ENCODE measurements around the gene FOXE3. TPM values are rescaled to one million over a fixed set of nuclear protein-coding genes. Genes with fewer than 3 reads are reported as not detected.
"Not testable (repeated sequence)": the region's sequence is repeated elsewhere in the genome, so short reads cannot be mapped to it uniquely, and the experiment has no call there.

The FOXE3 gene
- total and polyA plus RNA-seq, 9 of the 15 experiments (the other 6 are each of a cell fraction or from before 2014, with no cell fraction given): not detected

DNA sequence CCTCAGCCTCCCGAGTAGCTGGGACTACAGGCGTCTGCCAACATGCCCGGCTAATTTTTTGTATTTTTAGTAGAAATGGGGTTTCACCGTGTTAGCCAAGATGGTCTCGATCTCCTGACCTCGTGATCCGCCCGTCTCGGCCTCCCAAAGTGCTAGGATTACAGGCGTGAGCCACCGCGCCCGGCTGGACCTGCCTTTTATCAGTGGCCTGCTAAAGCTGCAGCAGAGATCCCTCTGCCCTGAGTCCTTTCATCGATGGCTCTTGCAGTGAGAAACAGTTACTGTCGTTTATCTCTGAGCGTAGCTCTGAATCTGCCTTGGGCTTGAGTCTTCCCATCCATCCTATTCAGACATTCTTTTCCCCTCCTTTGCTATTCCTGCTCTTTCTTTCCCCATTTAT lies 41.5 kb downstream of the FOXE3 start:
- 2% methylated on average over 13 of the region's 16 CpGs for WGBS (ENCODE audit: insufficient coverage, low coverage, missing lambda C conversion rate)
- TF ChIP-seq TBP (optimal IDR thresholded peaks at IDR 0.05; ENCODE audit: low read depth, low read length): peak; percentile 44
- peak; percentile 10 for TF ChIP-seq POLR3A (IDR thresholded peaks at IDR 0.05; ENCODE audit: borderline replicate concordance, extremely low read depth, insufficient read depth, insufficient read length)
- H3K4me1 ChIP-seq (replicated peaks in 1 of 2; ENCODE audit: control insufficient read depth in 2 of 2, insufficient read depth in 2 of 2, low read length in 2 of 2); H2AFZ ChIP-seq (ENCODE audit: low read depth, low read length); in situ Hi-C loops (cut with MboI); H3K9me1 ChIP-seq (ENCODE audit: control insufficient read depth, insufficient read depth, low read length); intact Hi-C loops (cut with micrococcal nuclease); H3K9ac ChIP-seq (ENCODE audit: insufficient read depth in 1 of 2, low read depth in 2 of 2, low read length in 2 of 2); H3K79me2 ChIP-seq (ENCODE audit: control insufficient read depth, insufficient read depth, low read length); H3K4me2 ChIP-seq (ENCODE audit: insufficient read depth, low read length); H4K20me1 ChIP-seq (replicated peaks; ENCODE audit: control insufficient read depth, insufficient read depth, low read length); H3K9me3 ChIP-seq (replicated peaks; ENCODE audit: control insufficient read depth, insufficient read depth, low read depth, low read length); DNase-seq (ENCODE audit: extremely low read depth in 1 of 4, low spot score in 3 of 4); CTCF ChIA-PET (ENCODE audit: low intra/inter-chr PET ratio); FAIRE-seq; BruUV-seq (replicated peaks); H3K27ac ChIP-seq (ENCODE audit: extremely low read depth, low read depth, low read length); H3K36me3 ChIP-seq (ENCODE audit: control insufficient read depth, insufficient read depth, low read length); H3K4me3 ChIP-seq: not testable (repeated sequence)
- peaks cover 25 to 29% of the 10 kb centered on the region in 2 experiments for H3K27me3 ChIP-seq (ENCODE audit: control insufficient read depth in 2 of 2, insufficient read depth in 2 of 2, low read length in 2 of 2)
- peak; percentile 51 for ATAC-seq
- POLR2A ChIA-PET: interaction anchor here (0.6 to 0.7 kb wide), 2 partner anchors 120 to 229 kb away, joined by 3 read pairs; no protein-coding TSS in a partner anchor

DNA sequence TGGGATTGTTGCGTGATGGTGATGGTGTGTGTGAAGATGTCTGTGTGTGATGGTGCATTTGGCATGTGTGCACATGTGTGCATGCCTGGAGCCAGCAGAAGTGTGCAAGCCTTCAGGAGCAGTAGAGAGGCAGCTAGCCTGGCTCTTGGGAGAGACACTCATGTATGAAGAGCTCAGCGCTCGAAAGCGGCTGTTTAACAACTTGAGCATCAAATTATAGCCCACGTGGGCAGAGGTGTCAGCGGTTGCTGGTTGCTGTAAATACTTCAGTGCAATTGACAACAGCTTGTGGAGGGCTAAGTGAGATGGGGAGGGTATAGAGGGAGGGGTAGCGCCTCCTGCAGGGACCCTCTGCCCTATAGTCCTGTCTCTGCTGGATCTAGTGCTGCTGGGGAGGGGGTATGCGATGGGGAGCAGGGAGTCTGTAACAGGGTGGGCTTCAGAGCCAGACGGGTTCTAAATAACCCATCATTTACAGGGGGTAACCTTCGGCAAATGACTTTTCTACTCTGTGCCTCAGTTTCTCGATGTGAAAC lies 43.2 kb downstream of the FOXE3 start:
- no peaks in the 10 kb centered on the region for H3K4me1 ChIP-seq (replicated peaks in 1 of 2; ENCODE audit: control insufficient read depth in 2 of 2, insufficient read depth in 2 of 2, low read length in 2 of 2)
- H3K9me1 ChIP-seq (ENCODE audit: control insufficient read depth, insufficient read depth, low read length): no peaks in the 10 kb centered on the region
- no peaks in the 10 kb centered on the region for H3K9me3 ChIP-seq (replicated peaks; ENCODE audit: control insufficient read depth, insufficient read depth, low read depth, low read length)
- DNase-seq (ENCODE audit: extremely low read depth in 1 of 4, low spot score in 3 of 4): no peak
- FAIRE-seq: no peak
- no peak overlapping the region for H3K4me2 ChIP-seq (ENCODE audit: insufficient read depth, low read length)
- no peak overlapping the region for H3K27ac ChIP-seq (ENCODE audit: extremely low read depth, low read depth, low read length)
- no peaks in the 10 kb centered on the region for H4K20me1 ChIP-seq (replicated peaks; ENCODE audit: control insufficient read depth, insufficient read depth, low read length)
- H3K27me3 ChIP-seq (ENCODE audit: control insufficient read depth in 2 of 2, insufficient read depth in 2 of 2, low read length in 2 of 2): peaks cover 25 to 29% of the 10 kb centered on the region in 2 experiments; a peak in 4 of 5 replicates
- H3K9ac ChIP-seq (ENCODE audit: insufficient read depth in 1 of 2, low read depth in 2 of 2, low read length in 2 of 2): no peak overlapping the region
- intact Hi-C loops (cut with micrococcal nuclease): no loop called here
- H3K36me3 ChIP-seq (ENCODE audit: control insufficient read depth, insufficient read depth, low read length): no peaks in the 10 kb centered on the region
- BruUV-seq (replicated peaks): no TSS peak
- ATAC-seq: no peak
- in situ Hi-C loops (cut with MboI): no loop called here
- no peak overlapping the region for H2AFZ ChIP-seq (ENCODE audit: low read depth, low read length)
- WGBS (ENCODE audit: insufficient coverage, low coverage, missing lambda C conversion rate): 0% methylated on average over 11 of the region's 11 CpGs
- ChIA-PET POLR2A (interaction anchor here (0.7 kb wide), 1 partner anchor 258 kb away, joined by 3 read pairs; no protein-coding TSS in a partner anchor), CTCF (ENCODE audit: low intra/inter-chr PET ratio) (no interaction called here)
- no peaks in the 10 kb centered on the region for H3K79me2 ChIP-seq (ENCODE audit: control insufficient read depth, insufficient read depth, low read length)
- H3K4me3 ChIP-seq: no peak overlapping the region
- no peak for TF ChIP-seq ZNF431 (CRISPR knock-in tag; IDR thresholded peaks at IDR 0.05)
- TF ChIP-seq PTRF (tag; IDR thresholded peaks at IDR 0.05): no peak
- no peak for TF ChIP-seq FOXJ2 (tag; IDR thresholded peaks at IDR 0.05)
- TF ChIP-seq HDAC3 (IDR thresholded peaks at IDR 0.05; ENCODE audit: borderline replicate concordance, partially characterized antibody): no peak
- no peak for TF ChIP-seq NBN (IDR thresholded peaks at IDR 0.05; ENCODE audit: low read depth)
- TF ChIP-seq, protein P1, sequence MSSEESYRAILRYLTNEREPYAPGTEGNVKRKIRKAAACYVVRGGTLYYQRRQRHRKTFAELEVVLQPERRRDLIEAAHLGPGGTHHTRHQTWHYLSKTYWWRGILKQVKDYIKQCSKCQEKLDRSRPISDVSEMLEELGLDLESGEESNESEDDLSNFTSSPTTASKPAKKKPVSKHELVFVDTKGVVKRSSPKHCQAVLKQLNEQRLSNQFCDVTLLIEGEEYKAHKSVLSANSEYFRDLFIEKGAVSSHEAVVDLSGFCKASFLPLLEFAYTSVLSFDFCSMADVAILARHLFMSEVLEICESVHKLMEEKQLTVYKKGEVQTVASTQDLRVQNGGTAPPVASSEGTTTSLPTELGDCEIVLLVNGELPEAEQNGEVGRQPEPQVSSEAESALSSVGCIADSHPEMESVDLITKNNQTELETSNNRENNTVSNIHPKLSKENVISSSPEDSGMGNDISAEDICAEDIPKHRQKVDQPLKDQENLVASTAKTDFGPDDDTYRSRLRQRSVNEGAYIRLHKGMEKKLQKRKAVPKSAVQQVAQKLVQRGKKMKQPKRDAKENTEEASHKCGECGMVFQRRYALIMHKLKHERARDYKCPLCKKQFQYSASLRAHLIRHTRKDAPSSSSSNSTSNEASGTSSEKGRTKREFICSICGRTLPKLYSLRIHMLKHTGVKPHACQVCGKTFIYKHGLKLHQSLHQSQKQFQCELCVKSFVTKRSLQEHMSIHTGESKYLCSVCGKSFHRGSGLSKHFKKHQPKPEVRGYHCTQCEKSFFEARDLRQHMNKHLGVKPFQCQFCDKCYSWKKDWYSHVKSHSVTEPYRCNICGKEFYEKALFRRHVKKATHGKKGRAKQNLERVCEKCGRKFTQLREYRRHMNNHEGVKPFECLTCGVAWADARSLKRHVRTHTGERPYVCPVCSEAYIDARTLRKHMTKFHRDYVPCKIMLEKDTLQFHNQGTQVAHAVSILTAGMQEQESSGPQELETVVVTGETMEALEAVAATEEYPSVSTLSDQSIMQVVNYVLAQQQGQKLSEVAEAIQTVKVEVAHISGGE (CRISPR knock-in tag; IDR thresholded peaks at IDR 0.05): no peak
- TF ChIP-seq, protein P2, sequence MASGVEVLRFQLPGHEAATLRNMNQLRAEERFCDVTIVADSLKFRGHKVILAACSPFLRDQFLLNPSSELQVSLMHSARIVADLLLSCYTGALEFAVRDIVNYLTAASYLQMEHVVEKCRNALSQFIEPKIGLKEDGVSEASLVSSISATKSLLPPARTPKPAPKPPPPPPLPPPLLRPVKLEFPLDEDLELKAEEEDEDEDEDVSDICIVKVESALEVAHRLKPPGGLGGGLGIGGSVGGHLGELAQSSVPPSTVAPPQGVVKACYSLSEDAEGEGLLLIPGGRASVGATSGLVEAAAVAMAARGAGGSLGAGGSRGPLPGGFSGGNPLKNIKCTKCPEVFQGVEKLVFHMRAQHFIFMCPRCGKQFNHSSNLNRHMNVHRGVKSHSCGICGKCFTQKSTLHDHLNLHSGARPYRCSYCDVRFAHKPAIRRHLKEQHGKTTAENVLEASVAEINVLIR (CRISPR knock-in tag; IDR thresholded peaks at IDR 0.05): no peak
- no peak for TF ChIP-seq PTBP1 (IDR thresholded peaks at IDR 0.05; ENCODE audit: low read depth, low read length)
- no peak for TF ChIP-seq ELF2 (CRISPR knock-in tag; IDR thresholded peaks at IDR 0.05)

All from K562 (cell line).